HepG2 (cell line): ENCODE data around the gene DUS3L. TPM values are rescaled to one million over a fixed set of nuclear protein-coding genes. Genes with fewer than 3 reads are reported as not detected.
A peak's percentile ranks its signal among the peaks of the same experiment; 100 is the strongest.

Experiments used
- ARNTL ChIP-seq: sonication (generic); formaldehyde crosslinking; IDR thresholded peaks from 2 replicates; pipeline ENCODE4 v1.4.0; 2020; ENCODE audit warnings: mild to moderate bottlenecking, missing genetic modification reagents
- EHMT2 ChIP-seq: fragments of 200-600 bp; sonication (generic); IDR thresholded peaks from 2 replicates; pipeline ENCODE4 v1.7.0; 2017; ENCODE audit warnings: antibody characterized with exemption, low read depth, low read length, borderline replicate concordance
- GTF3A ChIP-seq: sonication (generic); formaldehyde crosslinking; conservative IDR thresholded peaks from 2 replicates; pipeline ENCODE4 v1.4.0; 2020; ENCODE audit warnings: mild to moderate bottlenecking, missing genetic modification reagents
- KAT2B ChIP-seq: fragments of 150-350 bp; IDR thresholded peaks from 2 replicates; pipeline ENCODE4 v1.6.1; 2014; ENCODE audit warnings: low read depth, low read length, borderline replicate concordance
- KLF13 ChIP-seq: sonication (generic); formaldehyde crosslinking; IDR thresholded peaks from 2 replicates; pipeline ENCODE4 v1.4.0; 2020; ENCODE audit warnings: mild to moderate bottlenecking, missing genetic modification reagents
- KLF16 ChIP-seq, 2 experiments: sonication (generic) in 1 of 2; formaldehyde crosslinking in 1 of 2; IDR thresholded peaks; 2 replicates each; pipeline versions ENCODE4 v1.6.1 to v1.8.0; 2016 to 2023; ENCODE audit warnings: missing genetic modification reagents in 2 of 2, missing compliant biosample characterization in 1 of 2
- KLF6 ChIP-seq: IDR thresholded peaks from 2 replicates; pipeline ENCODE4 v1.8.0; 2016; ENCODE audit warnings: missing biosample characterization, missing genetic modification reagents
- MTA1 ChIP-seq: sonication (generic); formaldehyde crosslinking; IDR thresholded peaks from 2 replicates; pipeline ENCODE4 v1.4.0; 2020; ENCODE audit warnings: missing genetic modification reagents, mild to moderate bottlenecking, borderline replicate concordance
- MTF2 ChIP-seq: sonication (generic); formaldehyde crosslinking; IDR thresholded peaks from 2 replicates; pipeline ENCODE4 v1.5.0; 2020; ENCODE audit warnings: missing genetic modification reagents, borderline replicate concordance
- REXO4 ChIP-seq: sonication (generic); formaldehyde crosslinking; IDR thresholded peaks from 2 replicates; pipeline ENCODE4 v1.8.0; 2022; ENCODE audit warnings: missing genetic modification reagents, mild to moderate bottlenecking, borderline replicate concordance
- SRSF4 ChIP-seq: fragments of 200-400 bp; formaldehyde crosslinking; IDR thresholded peaks from one replicate; pipeline ENCODE4 v1.6.1; 2018; ENCODE audit warnings: mild to moderate bottlenecking, low read depth, low read length, moderate library complexity; ENCODE audit not compliant: poor library complexity, severe bottlenecking
- TCF12 ChIP-seq, 2 experiments: fragments of 450-650 bp in 1 of 2; sonication (generic) in 1 of 2; formaldehyde crosslinking in 1 of 2; IDR thresholded peaks; 2 replicates each; pipeline versions ENCODE4 v1.6.1 to v1.8.0; 2017 to 2022; ENCODE audit warnings: antibody characterized with exemption in 1 of 2, mild to moderate bottlenecking in 1 of 2, missing genetic modification reagents in 1 of 2, moderate library complexity in 1 of 2
- THAP7 ChIP-seq: sonication (generic); formaldehyde crosslinking; IDR thresholded peaks from 2 replicates; pipeline ENCODE4 v1.8.1; 2023; ENCODE audit warnings: mild to moderate bottlenecking, missing genetic modification reagents
- ZC3H4 ChIP-seq: sonication (generic); formaldehyde crosslinking; IDR thresholded peaks from 2 replicates; pipeline ENCODE4 v1.4.0; 2020; ENCODE audit warnings: missing genetic modification reagents, borderline replicate concordance
- ZNF136 ChIP-seq: sonication (generic); formaldehyde crosslinking; IDR thresholded peaks from 2 replicates; pipeline ENCODE4 v1.8.1; 2022; ENCODE audit warnings: low read depth, mild to moderate bottlenecking, moderate library complexity, missing genetic modification reagents
- ZNF17 ChIP-seq: sonication (generic); formaldehyde crosslinking; IDR thresholded peaks from 2 replicates; pipeline ENCODE4 v1.5.0; 2020; ENCODE audit warnings: mild to moderate bottlenecking, missing genetic modification reagents
- ZNF230 ChIP-seq: sonication (generic); formaldehyde crosslinking; IDR thresholded peaks from 2 replicates; pipeline ENCODE4 v1.4.0; 2020; ENCODE audit warnings: mild to moderate bottlenecking, missing genetic modification reagents
- ZNF253 ChIP-seq: sonication (generic); formaldehyde crosslinking; IDR thresholded peaks from 2 replicates; pipeline ENCODE4 v1.8.0; 2022; ENCODE audit warnings: mild to moderate bottlenecking, missing genetic modification reagents, borderline replicate concordance
- ZNF343 ChIP-seq: sonication (generic); formaldehyde crosslinking; IDR thresholded peaks from 2 replicates; pipeline ENCODE4 v1.4.0; 2020; ENCODE audit warnings: mild to moderate bottlenecking, missing genetic modification reagents
- ZNF354B ChIP-seq: sonication (generic); formaldehyde crosslinking; IDR thresholded peaks from 2 replicates; pipeline ENCODE4 v1.8.0; 2022; ENCODE audit warnings: mild to moderate bottlenecking, missing genetic modification reagents
- ZNF367 ChIP-seq: sonication (generic); formaldehyde crosslinking; IDR thresholded peaks from 2 replicates; pipeline ENCODE4 v1.4.0; 2020; ENCODE audit warnings: missing genetic modification reagents, borderline replicate concordance
- ZNF430 ChIP-seq: sonication (generic); formaldehyde crosslinking; IDR thresholded peaks from 2 replicates; pipeline ENCODE4 v1.9.0; 2021; ENCODE audit warnings: mild to moderate bottlenecking, missing genetic modification reagents
- ZNF574 ChIP-seq: sonication (generic); formaldehyde crosslinking; IDR thresholded peaks from 2 replicates; pipeline ENCODE4 v1.4.0; 2020; ENCODE audit warnings: missing genetic modification reagents
- ZNF629 ChIP-seq: sonication (generic); formaldehyde crosslinking; conservative IDR thresholded peaks from 2 replicates; pipeline ENCODE4 v1.5.0; 2020; ENCODE audit warnings: missing genetic modification reagents
- ZNF776 ChIP-seq: sonication (generic); formaldehyde crosslinking; IDR thresholded peaks from 2 replicates; pipeline ENCODE4 v1.4.0; 2020; ENCODE audit warnings: mild to moderate bottlenecking, missing genetic modification reagents
- ZSCAN21 ChIP-seq: sonication (generic); formaldehyde crosslinking; IDR thresholded peaks from 2 replicates; pipeline ENCODE4 v1.8.0; 2022; ENCODE audit warnings: mild to moderate bottlenecking, missing genetic modification reagents, moderate library complexity, borderline replicate concordance
- polyA plus RNA-seq, 8 experiments: library from polyadenylated mRNA; depleted of rRNA in 3 of 8; stranded (reverse) in 7 of 8; unstranded in 1 of 8; fragments of >200 nt; fragmentation: Illumina TruSeq in 4 of 8; extraction: Trizol in 4 of 8; gene quantifications; 2 replicates each; pipeline versions ENCODE4 v1.2.1 to v1.2.3, GENCODE V29; 2011 to 2016; ENCODE audit warnings: low read depth in 4 of 8, missing spikeins in 1 of 8, mixed read lengths in 1 of 8; ENCODE audit not compliant: insufficient read depth in 1 of 8
- total RNA-seq, 5 experiments: library from RNA; depleted of rRNA; stranded (reverse); fragments of >200 nt; fragmentation: Illumina TruSeq; extraction: Trizol; gene quantifications; 2 replicates each; pipeline ENCODE4 v1.2.3, GENCODE V29; 2016; ENCODE audit warnings: low read depth in 1 of 5

DUS3L gene
- total and polyA plus RNA-seq, 2 of the 13 experiments (the other 11 are each of a cell fraction or from before 2014, with no cell fraction given): 13.3 to 25.1 TPM

DNA sequence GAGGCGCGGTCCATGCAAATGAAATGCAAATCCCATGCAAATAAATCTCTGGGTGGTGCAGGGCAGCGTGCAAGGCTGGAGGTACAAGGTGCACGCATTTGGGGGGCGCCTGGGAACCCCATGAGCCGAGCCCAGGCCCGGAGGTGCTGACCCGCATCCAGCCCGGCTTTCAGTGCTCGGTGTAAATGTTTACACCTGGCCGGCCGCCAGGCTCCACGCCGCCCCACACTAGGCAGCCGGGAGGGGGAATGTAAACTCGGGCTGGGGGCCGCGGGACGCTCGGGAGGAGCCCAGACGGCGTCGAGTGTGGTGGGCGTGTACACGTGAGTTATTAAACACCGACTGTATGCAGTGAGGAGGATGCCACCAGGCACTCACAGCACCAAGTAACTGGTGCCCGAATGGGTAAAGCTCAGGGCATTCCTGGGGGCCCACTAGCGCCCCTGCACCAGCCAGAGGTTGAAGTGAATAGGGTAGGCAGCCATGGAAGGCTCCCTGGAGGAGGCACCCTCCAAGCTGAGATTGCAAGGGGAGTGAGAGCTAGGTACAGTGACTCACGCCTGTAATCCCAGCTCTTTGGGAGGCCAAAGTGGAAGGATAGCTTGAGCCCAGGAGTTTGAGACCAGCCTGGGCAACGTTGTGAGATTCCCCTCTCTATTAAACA lies 31.4 kb upstream of the DUS3L start (continued):
- TF ChIP-seq THAP7: no peak
- no peak for TF ChIP-seq ZNF354B
- TF ChIP-seq ZNF17: no peak
- TF ChIP-seq EHMT2: no peak
- TF ChIP-seq SRSF4: no peak
- TF ChIP-seq KLF6: no peak
- no peak for TF ChIP-seq ZNF430 (CRISPR knock-in tag)
- 0 out of 4 replicates have a peak, but pooled peaks of 1 of the 2 experiments have one; percentile 18 for TF ChIP-seq KLF16 (CRISPR knock-in tag; IDR thresholded peaks at IDR 0.05)
- no peak for TF ChIP-seq GTF3A (CRISPR knock-in tag)
- no peak for TF ChIP-seq ZNF343
- TF ChIP-seq MTA1 (CRISPR knock-in tag): peak; percentile 73; the same call in 1 of the 2 replicates
- TF ChIP-seq KLF13 (CRISPR knock-in tag): no peak
- TF ChIP-seq ARNTL (CRISPR knock-in tag): no peak
- TF ChIP-seq ZNF776 (CRISPR knock-in tag): no peak
- no peak for TF ChIP-seq KAT2B
- no peak for TF ChIP-seq TCF12 (IDR thresholded peaks at IDR 0.05)
- TF ChIP-seq TCF12 (CRISPR knock-in tag; IDR thresholded peaks at IDR 0.05): no peak
- no peak for TF ChIP-seq ZNF136 (CRISPR knock-in tag)
- no peak for TF ChIP-seq ZNF629 (CRISPR knock-in tag)
- TF ChIP-seq REXO4 (CRISPR knock-in tag): no peak
- no peak for TF ChIP-seq ZNF230 (CRISPR knock-in tag)
- peak; percentile 8; the same call in 1 of the 2 replicates for TF ChIP-seq ZNF574 (CRISPR knock-in tag)
- TF ChIP-seq MTF2 (CRISPR knock-in tag): no peak
- TF ChIP-seq ZC3H4 (CRISPR knock-in tag): no peak
- no peak for TF ChIP-seq ZNF367 (CRISPR knock-in tag)
- no peak for TF ChIP-seq ZNF253 (CRISPR knock-in tag)
- no peak for TF ChIP-seq ZSCAN21 (CRISPR knock-in tag)
